IMR-90 (cell line): ENCODE data around the gene CEP135. TPM values are rescaled to one million over a fixed set of nuclear protein-coding genes. Genes with fewer than 3 reads are reported as not detected.

Experiments used
- ATAC-seq: fragments of 200-7000 bp; cut with Tn5 transposase; 2 replicates; pipeline ENCODE4 v1.9.1; 2020; ENCODE audit warnings: low read depth, mild to moderate bottlenecking, moderate library complexity
- BruUV-seq: library from RNA; stranded (reverse); fragments of 400-500 nt; replicated peaks from 2 replicates; lab custom pipeline; 2021; lab: Mats Ljungman, UMichigan
- CTCF ChIA-PET: fragments of 300-600 bp; formaldehyde crosslinking; extraction: SDS; loops from one replicate; lab custom pipeline; 2021; ENCODE audit warnings: antibody characterized with exemption; lab: Yijun Ruan, JAX
- POLR2A ChIA-PET: fragments of 300-600 bp; sonication (Branson Sonifier 250); formaldehyde crosslinking; loops from one replicate; lab custom pipeline; 2022; ENCODE audit warnings: antibody characterized with exemption; ENCODE audit not compliant: unreplicated experiment; lab: Charles Lee
- DNase-seq: peaks from one replicate; pipeline ENCODE4 v3.0.0; 2013
- H2AFZ ChIP-seq: replicated peaks from 2 replicates; pipeline ENCODE3; 2013; ENCODE audit warnings: low read length, mild to moderate bottlenecking; ENCODE audit not compliant: poor library complexity
- H2AK5ac ChIP-seq: 2 replicates; pipeline ENCODE4 v1.6.1; 2013; ENCODE audit warnings: low read depth, low read length, inconsistent platforms
- H2AK9ac ChIP-seq: replicated peaks from 2 replicates; pipeline ENCODE3; 2013; ENCODE audit warnings: mild to moderate bottlenecking, low read depth, low read length, moderate library complexity; ENCODE audit not compliant: poor library complexity
- H2BK120ac ChIP-seq: 2 replicates; pipeline ENCODE4 v1.6.1; 2013; ENCODE audit warnings: low read depth, low read length, inconsistent platforms
- H2BK15ac ChIP-seq: 3 replicates; pipeline ENCODE4 v1.6.1; 2013; ENCODE audit warnings: low read depth, low read length, inconsistent platforms
- H2BK20ac ChIP-seq: 2 replicates; pipeline ENCODE4 v1.6.1; 2013; ENCODE audit warnings: low read depth, mild to moderate bottlenecking, inconsistent platforms, low read length, moderate library complexity
- H2BK5ac ChIP-seq: 2 replicates; pipeline ENCODE4 v1.6.1; 2013; ENCODE audit warnings: mild to moderate bottlenecking, low read depth, low read length, inconsistent platforms; ENCODE audit not compliant: poor library complexity, severe bottlenecking
- H3K14ac ChIP-seq: replicated peaks from 2 replicates; pipeline ENCODE4 v1.6.1; 2013; ENCODE audit warnings: low read depth, low read length, inconsistent platforms
- H3K18ac ChIP-seq: 2 replicates; pipeline ENCODE4 v1.6.1; 2013; ENCODE audit warnings: low read depth, low read length, control low read depth
- H3K23ac ChIP-seq: 2 replicates; pipeline ENCODE4 v1.6.1; 2013; ENCODE audit warnings: low read depth, low read length, inconsistent platforms
- H3K27ac ChIP-seq: 2 replicates; pipeline ENCODE4 v1.5.1; 2013; ENCODE audit warnings: mild to moderate bottlenecking, control low read depth, low read length; ENCODE audit not compliant: insufficient read depth
- H3K27me3 ChIP-seq: 2 replicates; pipeline ENCODE4 v1.6.1; 2013; ENCODE audit warnings: low read length; ENCODE audit not compliant: control insufficient read depth, insufficient read depth
- H3K36me3 ChIP-seq: 2 replicates; pipeline ENCODE4 v1.6.1; 2013; ENCODE audit warnings: low read length, mixed read lengths; ENCODE audit not compliant: control insufficient read depth, insufficient read depth
- H3K4ac ChIP-seq: 2 replicates; pipeline ENCODE4 v1.6.1; 2013; ENCODE audit warnings: low read depth, low read length, inconsistent platforms
- H3K4me1 ChIP-seq: 2 replicates; pipeline ENCODE4 v1.6.1; 2013; ENCODE audit warnings: low read length, mixed read lengths; ENCODE audit not compliant: control insufficient read depth, insufficient read depth
- H3K4me2 ChIP-seq: 2 replicates; pipeline ENCODE4 v1.6.1; 2013; ENCODE audit warnings: low read depth, mild to moderate bottlenecking, control low read depth, low read length, moderate library complexity
- H3K4me3 ChIP-seq: 2 replicates; pipeline ENCODE4 v1.5.1; 2013; ENCODE audit warnings: low read depth, mild to moderate bottlenecking, control low read depth, low read length, moderate library complexity; ENCODE audit not compliant: insufficient read depth
- H3K56ac ChIP-seq: 2 replicates; pipeline ENCODE4 v1.6.1; 2013; ENCODE audit warnings: low read length, inconsistent platforms; ENCODE audit not compliant: insufficient read depth; ENCODE audit errors: extremely low read depth
- H3K79me1 ChIP-seq, 2 experiments: 2 replicates each; pipeline ENCODE4 v1.6.1; 2013; ENCODE audit warnings: low read length in 2 of 2, inconsistent platforms in 1 of 2, low read depth in 1 of 2
- H3K9ac ChIP-seq: 2 replicates; pipeline ENCODE4 v1.6.1; 2013; ENCODE audit warnings: low read depth, low read length, control low read depth
- H3K9me1 ChIP-seq: 2 replicates; pipeline ENCODE4 v1.6.1; 2013; ENCODE audit warnings: low read length, inconsistent platforms; ENCODE audit not compliant: insufficient read depth
- H3K9me3 ChIP-seq: 2 replicates; pipeline ENCODE4 v1.6.1; 2013; ENCODE audit warnings: low read length; ENCODE audit not compliant: control insufficient read depth, insufficient read depth
- H4K20me1 ChIP-seq: 2 replicates; pipeline ENCODE4 v1.6.1; 2013; ENCODE audit warnings: low read length, inconsistent platforms; ENCODE audit not compliant: insufficient read depth
- H4K5ac ChIP-seq: 2 replicates; pipeline ENCODE4 v1.6.1; 2013; ENCODE audit warnings: mild to moderate bottlenecking, low read depth, low read length, control low read depth
- H4K8ac ChIP-seq, 2 experiments: 2 replicates each; pipeline ENCODE4 v1.6.1; 2013; ENCODE audit warnings: low read depth in 2 of 2, low read length in 2 of 2, control low read depth in 1 of 2, inconsistent platforms in 1 of 2
- H4K91ac ChIP-seq: 2 replicates; pipeline ENCODE4 v1.6.1; 2013; ENCODE audit warnings: low read depth, low read length, inconsistent platforms; ENCODE audit not compliant: insufficient read depth
- BHLHE40 ChIP-seq: fragments of 150-350 bp; IDR thresholded peaks from 2 replicates; pipeline ENCODE4 v1.6.1; 2016; ENCODE audit warnings: mild to moderate bottlenecking, low read depth, low read length
- CEBPB ChIP-seq: IDR thresholded peaks from 2 replicates; pipeline ENCODE4 v1.6.1; 2012; ENCODE audit warnings: low read depth, low read length, improper control_type of control experiment
- CTCF ChIP-seq: conservative IDR thresholded peaks from 2 replicates; pipeline ENCODE4 v1.5.1; 2012; ENCODE audit warnings: mild to moderate bottlenecking, low read depth, low read length, improper control_type of control experiment
- ELK1 ChIP-seq: fragments of 150-350 bp; IDR thresholded peaks from 2 replicates; pipeline ENCODE4 v1.6.1; 2016; ENCODE audit warnings: low read depth, mild to moderate bottlenecking, low read length, moderate library complexity, borderline replicate concordance
- FOS ChIP-seq: fragments of 150-350 bp; IDR thresholded peaks from 2 replicates; pipeline ENCODE4 v1.6.1; 2016; ENCODE audit warnings: low read depth, low read length
- MAZ ChIP-seq: IDR thresholded peaks from 2 replicates; pipeline ENCODE4 v1.6.1; 2012; ENCODE audit warnings: low read depth, mild to moderate bottlenecking, low read length, improper control_type of control experiment, moderate library complexity, borderline replicate concordance
- MXI1 ChIP-seq: IDR thresholded peaks from 2 replicates; pipeline ENCODE4 v1.6.1; 2012; ENCODE audit warnings: low read depth, mild to moderate bottlenecking, low read length, moderate library complexity, borderline replicate concordance
- NFE2L2 ChIP-seq: fragments of 150-350 bp; IDR thresholded peaks from 2 replicates; pipeline ENCODE4 v1.6.1; 2016; ENCODE audit warnings: low read depth, mild to moderate bottlenecking, low read length
- POLR2A ChIP-seq: IDR thresholded peaks from 2 replicates; pipeline ENCODE4 v1.6.1; 2012; ENCODE audit warnings: mild to moderate bottlenecking, low read depth, low read length
- RAD21 ChIP-seq: IDR thresholded peaks from 2 replicates; pipeline ENCODE4 v1.6.1; 2012; ENCODE audit warnings: low read length, improper control_type of control experiment
- RFX5 ChIP-seq: IDR thresholded peaks from 2 replicates; pipeline ENCODE4 v1.8.0; 2012; ENCODE audit warnings: low read depth, mild to moderate bottlenecking, low read length, moderate library complexity
- dilution Hi-C: fragments of 300-500 bp; cut with HindIII; formaldehyde crosslinking; loops from one replicate; pipeline ENCODE4 v1.14.3; 2018; ENCODE audit warnings: low sequenced_read_pairs; ENCODE audit not compliant: unreplicated experiment
- in situ Hi-C: fragments of 300-500 bp; cut with MboI; formaldehyde crosslinking; loops from 3 replicates; pipeline ENCODE4 v1.14.3; 2019; ENCODE audit warnings: low sequenced_read_pairs, inconsistent platforms, mixed read lengths
- intact Hi-C: fragments of 100-400 bp; cut with micrococcal nuclease; formaldehyde crosslinking; loops from 2 replicates; pipeline ENCODE4 v1.10.0; 2022
- polyA plus RNA-seq, 3 experiments: library from polyadenylated mRNA; depleted of rRNA; stranded (reverse); fragments of >200 nt; gene quantifications; 2 replicates each; pipeline ENCODE4 v1.2.3, GENCODE V29; 2012; ENCODE audit warnings: low replicate concordance in 1 of 3
- total RNA-seq: library from RNA; depleted of rRNA; stranded (reverse); fragments of >200 nt; gene quantifications from 2 replicates; pipeline ENCODE4 v1.2.3, GENCODE V29; 2012
- TF ChIP-seq, protein P1 (sequence below): fragments of 150-350 bp; IDR thresholded peaks from 2 replicates; pipeline ENCODE4 v1.6.1; 2017; ENCODE audit warnings: mild to moderate bottlenecking, antibody characterized with exemption, low read length, low read depth

The CEP135 gene
- total and polyA plus RNA-seq, 2 of the 4 experiments (the other 2 are of a cell fraction) = 2.7 to 3.2 TPM

DNA sequence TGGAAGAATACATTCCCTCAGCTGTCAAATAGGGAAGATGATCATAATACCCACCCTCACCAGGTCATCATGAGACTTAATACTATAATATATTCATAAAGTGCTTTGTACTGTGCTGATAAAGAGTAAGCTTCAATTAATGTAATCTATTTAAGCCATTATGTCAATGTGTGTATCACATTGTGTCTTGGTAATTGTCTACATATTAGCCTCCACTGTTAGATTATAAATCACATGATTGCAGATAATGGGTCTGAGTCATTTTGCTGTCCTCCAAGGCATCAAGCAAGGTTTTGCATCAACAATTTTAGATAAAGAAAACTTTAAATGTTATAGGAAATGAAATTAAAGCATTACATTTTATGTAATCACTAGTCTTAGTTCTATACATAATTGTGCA, 45.2 kb upstream of the CEP135 start (continued):
- TF ChIP-seq CTCF (no peak), FOS (no peak)

GRCh38 chr4:55904576-55904975, 44.2 kb upstream of the CEP135 start:
- DNase-seq (peak; percentile 41), ATAC-seq (no peak)
- no peak overlapping the region for H3K23ac ChIP-seq
- H3K4me3 ChIP-seq = no peak overlapping the region
- dilution Hi-C loops (no loop called here), intact Hi-C loops (no loop called here), in situ Hi-C loops (no loop called here)
- H3K4ac ChIP-seq = no peak overlapping the region
- H2BK20ac ChIP-seq = no peak overlapping the region
- no peaks in the 10 kb centered on the region for H3K4me1 ChIP-seq
- no peak overlapping the region for H4K91ac ChIP-seq
- no peaks in the 10 kb centered on the region for H3K79me1 ChIP-seq
- BruUV-seq = TSS peak; percentile 94
- H3K56ac ChIP-seq = no peak overlapping the region
- ChIA-PET CTCF (no interaction called here), POLR2A (no interaction called here)
- H3K4me2 ChIP-seq = no peak overlapping the region
- H4K5ac ChIP-seq = no peak overlapping the region
- no peak overlapping the region for H3K18ac ChIP-seq
- H2BK15ac ChIP-seq = no peak overlapping the region
- H2AK5ac ChIP-seq = no peak overlapping the region
- no peak overlapping the region for H4K8ac ChIP-seq
- no peaks in the 10 kb centered on the region for H3K9me3 ChIP-seq
- H3K14ac ChIP-seq = no peak overlapping the region
- H3K9me1 ChIP-seq = no peaks in the 10 kb centered on the region
- H3K9ac ChIP-seq = no peak overlapping the region
- H3K27me3 ChIP-seq = no peaks in the 10 kb centered on the region
- no peaks in the 10 kb centered on the region for H4K20me1 ChIP-seq
- no peak overlapping the region for H2BK120ac ChIP-seq
- no peak overlapping the region for H2AFZ ChIP-seq
- no peak overlapping the region for H2BK5ac ChIP-seq
- no peak overlapping the region for H3K27ac ChIP-seq
- H2AK9ac ChIP-seq = no peak overlapping the region
- peaks cover 13% of the 10 kb centered on the region for H3K36me3 ChIP-seq
- TF ChIP-seq RAD21 (no peak), POLR2A (no peak), MAZ (no peak), BHLHE40 (no peak), ELK1 (no peak), CEBPB (no peak), NFE2L2 (no peak), FOS (no peak), RFX5 (no peak), CTCF (no peak), MXI1 (no peak)
- TF ChIP-seq, protein P1, sequence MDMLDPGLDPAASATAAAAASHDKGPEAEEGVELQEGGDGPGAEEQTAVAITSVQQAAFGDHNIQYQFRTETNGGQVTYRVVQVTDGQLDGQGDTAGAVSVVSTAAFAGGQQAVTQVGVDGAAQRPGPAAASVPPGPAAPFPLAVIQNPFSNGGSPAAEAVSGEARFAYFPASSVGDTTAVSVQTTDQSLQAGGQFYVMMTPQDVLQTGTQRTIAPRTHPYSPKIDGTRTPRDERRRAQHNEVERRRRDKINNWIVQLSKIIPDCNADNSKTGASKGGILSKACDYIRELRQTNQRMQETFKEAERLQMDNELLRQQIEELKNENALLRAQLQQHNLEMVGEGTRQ = no peak
